K562 (cell line): ENCODE data around the gene DGKZ. TPM values are rescaled to one million over a fixed set of nuclear protein-coding genes. Genes with fewer than 3 reads are reported as not detected.

Experiments used
- ATAC-seq: fragments of 200-7000 bp; cut with Tn5 transposase; 3 replicates; pipeline ENCODE4 v1.9.1; 2020; ENCODE audit warnings: moderate library complexity
- BruUV-seq: library from RNA; stranded (reverse); fragments of 400-500 nt; replicated peaks from 2 replicates; lab custom pipeline; 2021; lab: Mats Ljungman, UMichigan
- CTCF ChIA-PET: fragments of 300-600 bp; formaldehyde crosslinking; extraction: SDS; loops from one replicate; lab custom pipeline; 2021; ENCODE audit warnings: low intra/inter-chr PET ratio; lab: Yijun Ruan, JAX
- POLR2A ChIA-PET: fragments of 300-600, 350-650 bp; sonication (Branson Sonifier 250); formaldehyde crosslinking; extraction: SDS; loops from one replicate; lab custom pipeline; 2021; ENCODE audit warnings: antibody characterized with exemption, inconsistent platforms; lab: Yijun Ruan, JAX
- DNase-seq, 4 experiments: peaks; one replicate each; pipeline versions ENCODE4 v3.0.0 to v3.0.0-alpha.2; 2011 to 2018; ENCODE audit warnings: low spot score in 3 of 4, mixed read lengths in 3 of 4; ENCODE audit errors: extremely low read depth in 1 of 4
- FAIRE-seq: peaks from 2 replicates; lab custom pipeline; 2011; peaks lifted over from hg19 to GRCh38; lab: Jason Lieb, UNC
- H2AFZ ChIP-seq: 2 replicates; pipeline ENCODE4 v1.6.0; 2011; ENCODE audit warnings: low read depth, low read length, control low read depth, inconsistent platforms
- H3K27ac ChIP-seq: fragments of 200-600 bp; 3 replicates; pipeline ENCODE4 v1.8.0; 2011; ENCODE audit warnings: low read depth, mild to moderate bottlenecking, control low read depth, inconsistent platforms, low read length, moderate library complexity, mixed read lengths; ENCODE audit errors: extremely low read depth
- H3K27me3 ChIP-seq, 2 experiments: fragments of 300-600 bp in 1 of 2; 2 replicates in 1 of 2; 3 replicates in 1 of 2; pipeline versions ENCODE4 v1.6.0 to v1.8.0; 2011; ENCODE audit warnings: inconsistent platforms in 2 of 2, low read length in 2 of 2, mild to moderate bottlenecking in 1 of 2, mixed read lengths in 1 of 2, moderate library complexity in 1 of 2; ENCODE audit not compliant: control insufficient read depth in 2 of 2, insufficient read depth in 2 of 2
- H3K36me3 ChIP-seq: fragments of 300-600 bp; 3 replicates; pipeline ENCODE4 v1.8.0; 2011; ENCODE audit warnings: mild to moderate bottlenecking, low read length, inconsistent platforms; ENCODE audit not compliant: control insufficient read depth, insufficient read depth
- H3K4me1 ChIP-seq, 2 experiments: fragments of 200-600 bp in 1 of 2; replicated peaks in 1 of 2; 2 replicates in 1 of 2; 3 replicates in 1 of 2; pipeline versions ENCODE4 v1.5.1 to v1.8.0; 2011; ENCODE audit warnings: inconsistent platforms in 2 of 2, low read length in 2 of 2, mild to moderate bottlenecking in 1 of 2, mixed read lengths in 1 of 2, moderate library complexity in 1 of 2; ENCODE audit not compliant: control insufficient read depth in 2 of 2, insufficient read depth in 2 of 2
- H3K4me2 ChIP-seq: 2 replicates; pipeline ENCODE4 v1.6.1; 2011; ENCODE audit warnings: low read length, control low read depth, inconsistent platforms, mixed read lengths; ENCODE audit not compliant: insufficient read depth
- H3K4me3 ChIP-seq: fragments of 200-600 bp; sonication (generic), shearing (Covaris generic); 2 replicates; pipeline ENCODE4 v1.5.1; 2016; ENCODE audit warnings: control low read depth, inconsistent platforms
- H3K79me2 ChIP-seq: fragments of 200-600 bp; 3 replicates; pipeline ENCODE4 v1.8.0; 2011; ENCODE audit warnings: low read length, inconsistent platforms; ENCODE audit not compliant: control insufficient read depth, insufficient read depth
- H3K9ac ChIP-seq, 2 experiments: 2 replicates each; pipeline versions ENCODE4 v1.6.0 to v1.6.1; 2011; ENCODE audit warnings: low read depth in 2 of 2, low read length in 2 of 2, control low read depth in 1 of 2, inconsistent platforms in 1 of 2, mild to moderate bottlenecking in 1 of 2, mixed read lengths in 1 of 2; ENCODE audit not compliant: insufficient read depth in 1 of 2
- H3K9me1 ChIP-seq: one replicate; pipeline ENCODE4 v1.6.0; 2011; ENCODE audit warnings: inconsistent platforms, mild to moderate bottlenecking, low read length, moderate library complexity; ENCODE audit not compliant: control insufficient read depth, insufficient read depth
- H3K9me3 ChIP-seq: replicated peaks from 2 replicates; pipeline ENCODE4 v1.5.1; 2011; ENCODE audit warnings: low read depth, low read length, inconsistent platforms; ENCODE audit not compliant: control insufficient read depth, insufficient read depth
- H4K20me1 ChIP-seq: replicated peaks from 2 replicates; pipeline ENCODE4 v1.6.1; 2011; ENCODE audit warnings: low read length, inconsistent platforms, mixed read lengths; ENCODE audit not compliant: control insufficient read depth, insufficient read depth
- CSDE1 ChIP-seq, 2 experiments: fragments of 450-650 bp; IDR thresholded peaks; 2 replicates each; pipeline ENCODE4 v1.6.1; 2016; ENCODE audit warnings: mild to moderate bottlenecking in 1 of 2
- FIP1L1 ChIP-seq: fragments of 200-400 bp; formaldehyde crosslinking; IDR thresholded peaks from 2 replicates; pipeline ENCODE4 v1.6.1; 2018; ENCODE audit warnings: mild to moderate bottlenecking, low read depth, low read length; ENCODE audit not compliant: poor library complexity, severe bottlenecking
- GABPA ChIP-seq: fragments of 200-800 bp; sonication (Bioruptor generic); conservative IDR thresholded peaks from 2 replicates; pipeline ENCODE4 v1.6.1; 2016; ENCODE audit warnings: low read depth, missing genetic modification characterization, missing compliant biosample characterization
- MEIS2 ChIP-seq: fragments of 450-650 bp; IDR thresholded peaks from 2 replicates; pipeline ENCODE4 v1.6.1; 2014; ENCODE audit warnings: mild to moderate bottlenecking; ENCODE audit not compliant: partially characterized antibody
- NCOR1 ChIP-seq: fragments of 450-650 bp; IDR thresholded peaks from 2 replicates; pipeline ENCODE4 v1.6.1; 2016; ENCODE audit warnings: mild to moderate bottlenecking, moderate library complexity
- NR2C1 ChIP-seq, 2 experiments: fragments of 450-650 bp; IDR thresholded peaks; 2 replicates each; pipeline ENCODE4 v1.6.1; 2017; ENCODE audit warnings: mild to moderate bottlenecking in 2 of 2, antibody characterized with exemption in 1 of 2, inconsistent platforms in 1 of 2, missing compliant biosample characterization in 1 of 2, missing genetic modification characterization in 1 of 2
- NR2C2 ChIP-seq, 2 experiments: fragments of 200-800 bp in 1 of 2; sonication (Bioruptor generic) in 1 of 2; sonication (generic) in 1 of 2; formaldehyde crosslinking in 1 of 2; IDR thresholded peaks; 2 replicates each; pipeline versions ENCODE4 v1.6.1 to v1.8.0; 2016 to 2022; ENCODE audit warnings: mild to moderate bottlenecking in 1 of 2, missing compliant biosample characterization in 1 of 2, missing genetic modification characterization in 1 of 2, missing genetic modification reagents in 1 of 2
- POLR2A ChIP-seq: fragments of 450-650 bp; conservative IDR thresholded peaks from 2 replicates; pipeline ENCODE4 v1.6.1; 2016
- RAD51 ChIP-seq: fragments of 450-650 bp; IDR thresholded peaks from 2 replicates; pipeline ENCODE4 v1.7.1; 2016; ENCODE audit warnings: low read depth, mild to moderate bottlenecking, borderline replicate concordance
- SP1 ChIP-seq: sonication (generic); formaldehyde crosslinking; IDR thresholded peaks from 2 replicates; pipeline ENCODE4 v1.8.1; 2022; ENCODE audit warnings: mild to moderate bottlenecking, missing genetic modification reagents
- WGBS: fragments of 100-300 bp; shearing (Covaris generic); methylation state at CpG from one replicate; pipeline ENCODE4 v1.1.6; 2016; ENCODE audit warnings: low coverage, mixed read lengths; ENCODE audit not compliant: insufficient coverage; ENCODE audit errors: missing lambda C conversion rate; 5-methylcytosine and 5-hydroxymethylcytosine counted together
- in situ Hi-C: fragments of 300-500 bp; cut with MboI; formaldehyde crosslinking; loops from 4 replicates; pipeline ENCODE4 v1.15.0; 2018; ENCODE audit warnings: inconsistent platforms, mixed read lengths
- intact Hi-C: fragments of 100-400 bp; cut with micrococcal nuclease; formaldehyde crosslinking; loops from 2 replicates; pipeline ENCODE4 v1.14.2; 2022
- polyA plus RNA-seq, 8 experiments: library from polyadenylated mRNA; depleted of rRNA in 4 of 8; stranded (reverse) in 5 of 8; unstranded in 3 of 8; fragments of >200 nt; fragmentation: Nextera tagmentation in 2 of 8; fragmentation: Illumina TruSeq in 1 of 8; extraction: Ambion mirVana in 2 of 8; extraction: Trizol in 1 of 8; gene quantifications; 2 replicates each; pipeline versions ENCODE4 v1.2.1 to v1.2.3, GENCODE V29; 2011 to 2014; ENCODE audit warnings: inconsistent platforms in 1 of 8, missing spikeins in 1 of 8
- total RNA-seq, 7 experiments: library from RNA; depleted of rRNA in 6 of 7; stranded (reverse); fragments of >200 nt in 6 of 7; fragmentation: Illumina TruSeq in 2 of 7; extraction: Trizol in 2 of 7; gene quantifications; 2 replicates each; pipeline versions ENCODE4 v1.2.1 to v1.2.3, GENCODE V29; 2011 to 2021; ENCODE audit warnings: low replicate concordance in 1 of 7
- TF ChIP-seq, protein P1 (sequence below), 3 experiments: fragments of 200-800 bp in 1 of 3; sonication (Bioruptor generic) in 1 of 3; sonication (generic) in 1 of 3; formaldehyde crosslinking in 1 of 3; IDR thresholded peaks; 2 replicates each; pipeline versions ENCODE4 v1.6.1 to v1.8.0; 2016 to 2022; ENCODE audit warnings: mild to moderate bottlenecking in 2 of 3, missing compliant biosample characterization in 2 of 3, missing genetic modification characterization in 2 of 3, missing genetic modification reagents in 1 of 3
- TF ChIP-seq, protein P2 (sequence below): fragments of 450-650 bp; formaldehyde crosslinking; IDR thresholded peaks from 2 replicates; pipeline ENCODE4 v1.4.0; 2020; ENCODE audit warnings: mild to moderate bottlenecking, moderate library complexity
- TF ChIP-seq, protein P3 (sequence below): fragments of 200-800 bp; sonication (Bioruptor generic); IDR thresholded peaks from 2 replicates; pipeline ENCODE4 v1.6.1; 2017; ENCODE audit warnings: missing genetic modification characterization, missing compliant biosample characterization
- TF ChIP-seq, protein P4 (sequence below): sonication (generic); formaldehyde crosslinking; IDR thresholded peaks from 2 replicates; pipeline ENCODE4 v1.8.0; 2022; ENCODE audit warnings: missing genetic modification reagents, mild to moderate bottlenecking, moderate library complexity, borderline replicate concordance

The DGKZ gene
- total and polyA plus RNA-seq, 9 of the 15 experiments (the other 6 are each of a cell fraction or from before 2014, with no cell fraction given), result 0.51 to 100 (median 44.2) TPM

DNA sequence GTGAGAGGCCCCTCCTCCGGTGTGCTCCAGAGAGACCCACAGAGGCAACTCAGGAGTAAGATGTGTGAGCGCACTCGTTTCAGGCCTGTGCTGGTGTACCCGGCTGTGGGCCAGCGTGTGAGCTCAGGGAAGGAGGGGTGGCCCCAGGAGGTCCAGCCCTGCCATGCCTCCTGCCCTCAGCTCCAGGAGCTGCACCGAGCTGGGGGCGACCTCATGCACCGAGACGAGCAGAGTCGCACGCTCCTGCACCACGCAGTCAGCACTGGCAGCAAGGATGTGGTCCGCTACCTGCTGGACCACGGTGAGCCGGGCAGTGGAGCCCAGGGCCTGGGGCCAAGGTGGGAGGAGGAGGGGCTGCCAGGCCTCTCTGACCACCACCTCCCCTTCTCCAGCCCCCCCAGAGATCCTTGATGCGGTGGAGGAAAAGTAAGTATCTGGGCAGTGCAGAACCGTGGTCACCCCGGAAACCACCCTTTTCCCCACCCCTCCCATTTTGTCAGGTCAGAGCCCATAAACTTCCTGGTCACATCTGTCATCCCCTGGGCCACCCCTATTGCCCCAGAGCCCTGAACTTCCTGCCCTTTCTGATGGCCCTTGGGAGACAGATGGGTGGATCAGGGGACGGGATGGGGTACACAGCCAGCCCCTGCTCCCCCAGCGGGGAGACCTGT lies 31.7 kb downstream of the DGKZ start:
- Histone ChIP-seq H3K9me3 (no peaks in the 10 kb centered on the region), H3K9ac (peak overlapping the region; percentile 26 to 88; a peak in 3 of 4 replicates), H3K36me3 (peaks cover 64% of the 10 kb centered on the region; the same call in 2 of the 3 replicates), H4K20me1 (no peaks in the 10 kb centered on the region; the same call in 1 of the 2 replicates), H3K79me2 (peaks cover 16% of the 10 kb centered on the region), H3K27me3 (no peaks in the 10 kb centered on the region), H3K9me1 (peaks cover 7% of the 10 kb centered on the region), H3K4me2 (peak overlapping the region; percentile 33; the same call in 1 of the 2 replicates), H3K4me1 (peaks cover 25 to 57% of the 10 kb centered on the region in 2 experiments), H2AFZ (no peak overlapping the region), H3K27ac (peak overlapping the region; percentile 96; the same call in 1 of the 3 replicates), H3K4me3 (no peak overlapping the region)
- no TSS peak for BruUV-seq
- peak in 2 of 4 experiments; percentile 30 to 40 for DNase-seq
- CTCF ChIA-PET, result no interaction called here
- WGBS, result 90% methylated on average over 14 of the region's 20 CpGs
- POLR2A ChIA-PET, result interaction anchor here (0.7 to 2.3 kb wide), 3 partner anchors 13 to 27 kb away, joined by 4 to 10 read pairs (median 7); partner anchors contain the start of gene CHRM4
- intact Hi-C loops, result no loop called here
- in situ Hi-C loops, result no loop called here
- TF ChIP-seq, protein P1, sequence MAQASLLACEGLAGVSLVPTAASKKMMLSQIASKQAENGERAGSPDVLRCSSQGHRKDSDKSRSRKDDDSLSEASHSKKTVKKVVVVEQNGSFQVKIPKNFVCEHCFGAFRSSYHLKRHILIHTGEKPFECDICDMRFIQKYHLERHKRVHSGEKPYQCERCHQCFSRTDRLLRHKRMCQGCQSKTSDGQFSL (CRISPR knock-in tag; IDR thresholded peaks at IDR 0.05), result peak; percentile 32; the same call in 1 of the 2 replicates
- TF ChIP-seq, protein P1 (tag; IDR thresholded peaks at IDR 0.05), result no peak
- TF ChIP-seq, protein P2, sequence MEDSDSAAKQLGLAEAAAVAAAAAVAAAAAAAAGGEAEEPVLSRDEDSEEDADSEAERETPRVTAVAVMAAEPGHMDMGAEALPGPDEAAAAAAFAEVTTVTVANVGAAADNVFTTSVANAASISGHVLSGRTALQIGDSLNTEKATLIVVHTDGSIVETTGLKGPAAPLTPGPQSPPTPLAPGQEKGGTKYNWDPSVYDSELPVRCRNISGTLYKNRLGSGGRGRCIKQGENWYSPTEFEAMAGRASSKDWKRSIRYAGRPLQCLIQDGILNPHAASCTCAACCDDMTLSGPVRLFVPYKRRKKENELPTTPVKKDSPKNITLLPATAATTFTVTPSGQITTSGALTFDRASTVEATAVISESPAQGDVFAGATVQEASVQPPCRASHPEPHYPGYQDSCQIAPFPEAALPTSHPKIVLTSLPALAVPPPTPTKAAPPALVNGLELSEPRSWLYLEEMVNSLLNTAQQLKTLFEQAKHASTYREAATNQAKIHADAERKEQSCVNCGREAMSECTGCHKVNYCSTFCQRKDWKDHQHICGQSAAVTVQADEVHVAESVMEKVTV (CRISPR knock-in tag), result no peak
- TF ChIP-seq NR2C2 (CRISPR knock-in tag; IDR thresholded peaks at IDR 0.05), result no peak
- peak; percentile 55 for TF ChIP-seq NR2C2 (tag; IDR thresholded peaks at IDR 0.05)
- TF ChIP-seq RAD51, result no peak
- TF ChIP-seq, protein P3, sequence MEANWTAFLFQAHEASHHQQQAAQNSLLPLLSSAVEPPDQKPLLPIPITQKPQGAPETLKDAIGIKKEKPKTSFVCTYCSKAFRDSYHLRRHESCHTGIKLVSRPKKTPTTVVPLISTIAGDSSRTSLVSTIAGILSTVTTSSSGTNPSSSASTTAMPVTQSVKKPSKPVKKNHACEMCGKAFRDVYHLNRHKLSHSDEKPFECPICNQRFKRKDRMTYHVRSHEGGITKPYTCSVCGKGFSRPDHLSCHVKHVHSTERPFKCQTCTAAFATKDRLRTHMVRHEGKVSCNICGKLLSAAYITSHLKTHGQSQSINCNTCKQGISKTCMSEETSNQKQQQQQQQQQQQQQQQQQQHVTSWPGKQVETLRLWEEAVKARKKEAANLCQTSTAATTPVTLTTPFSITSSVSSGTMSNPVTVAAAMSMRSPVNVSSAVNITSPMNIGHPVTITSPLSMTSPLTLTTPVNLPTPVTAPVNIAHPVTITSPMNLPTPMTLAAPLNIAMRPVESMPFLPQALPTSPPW (CRISPR knock-in tag), result peak; percentile 41; the same call in 1 of the 2 replicates
- peak; percentile 48 for TF ChIP-seq MEIS2
- TF ChIP-seq NCOR1, result no peak
- TF ChIP-seq GABPA (tag), result 0 out of 2 replicates have a peak, but pooled peaks have one; percentile 15
- TF ChIP-seq, protein P4, sequence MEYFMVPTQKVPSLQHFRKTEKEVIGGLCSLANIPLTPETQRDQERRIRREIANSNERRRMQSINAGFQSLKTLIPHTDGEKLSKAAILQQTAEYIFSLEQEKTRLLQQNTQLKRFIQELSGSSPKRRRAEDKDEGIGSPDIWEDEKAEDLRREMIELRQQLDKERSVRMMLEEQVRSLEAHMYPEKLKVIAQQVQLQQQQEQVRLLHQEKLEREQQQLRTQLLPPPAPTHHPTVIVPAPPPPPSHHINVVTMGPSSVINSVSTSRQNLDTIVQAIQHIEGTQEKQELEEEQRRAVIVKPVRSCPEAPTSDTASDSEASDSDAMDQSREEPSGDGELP (CRISPR knock-in tag), result 0 out of 2 replicates have a peak, but pooled peaks have one; percentile 20
- peak; percentile 1 for TF ChIP-seq FIP1L1
- TF ChIP-seq POLR2A, result 0 out of 2 replicates have a peak, but pooled peaks have one; percentile 26
- TF ChIP-seq NR2C1 (IDR thresholded peaks at IDR 0.05), result no peak
- peak; percentile 56 for TF ChIP-seq NR2C1 (tag; IDR thresholded peaks at IDR 0.05)
- TF ChIP-seq CSDE1 (IDR thresholded peaks at IDR 0.05), result no peak
- 0 out of 2 replicates have a peak, but pooled peaks have one; percentile 23 for TF ChIP-seq SP1 (CRISPR knock-in tag)
- peak; percentile 58 for FAIRE-seq
- no peak for ATAC-seq
